ENCODE results near the gene RHO. TPM values are rescaled to one million over a fixed set of nuclear protein-coding genes. Genes with fewer than 3 reads are reported as not detected.

Gene RHO
- total RNA-seq, 1 experiment from 2014 or later, result not detected

DNA sequence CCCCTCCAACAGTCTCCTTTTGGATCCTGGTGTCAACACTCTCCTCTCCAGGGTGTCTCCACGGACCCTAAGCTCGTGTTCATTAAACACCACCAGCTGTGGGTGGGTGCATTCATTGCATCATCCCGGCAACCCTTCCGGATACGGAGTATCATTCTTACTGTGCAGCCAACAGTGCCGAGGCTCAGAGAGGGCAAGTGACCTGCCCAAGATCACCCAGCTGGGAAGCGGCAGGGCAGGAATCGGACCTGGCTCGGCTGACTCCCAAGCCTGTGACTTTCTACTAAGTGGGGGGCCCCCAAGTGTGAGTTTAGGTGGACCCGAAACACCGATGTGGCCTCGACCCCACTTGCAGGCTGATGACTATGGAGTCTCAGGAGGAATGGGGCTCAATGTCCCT lies 34.9 kb downstream of the RHO start:
- peaks cover 5 to 15% of the 10 kb centered on the region in 2 experiments for H3K4me1 Mint-ChIP-seq
- H3K9ac ChIP-seq (ENCODE audit: extremely low read depth, insufficient read length, low read length), result no peak overlapping the region
- H3K79me1 ChIP-seq (ENCODE audit: insufficient read depth, low read depth, low read length, poor library complexity, severe bottlenecking), result no peaks in the 10 kb centered on the region
- H3K4me3 Mint-ChIP-seq, result no peak overlapping the region
- H2BK12ac ChIP-seq (ENCODE audit: insufficient read length, low read depth, low read length), result no peak overlapping the region
- no peak overlapping the region for H3K4me2 ChIP-seq (ENCODE audit: insufficient read depth, insufficient read length, low read length)
- H2AFZ ChIP-seq (ENCODE audit: low read length), result no peak overlapping the region
- no peak overlapping the region for H2BK5ac ChIP-seq (ENCODE audit: insufficient read length, low read length)
- no peak overlapping the region for H3K14ac ChIP-seq (ENCODE audit: insufficient read depth, low read length)
- H3K9me3 Mint-ChIP-seq, result no peaks in the 10 kb centered on the region
- H3K36me3 Mint-ChIP-seq (ENCODE audit: insufficient read depth in 1 of 3, low read depth in 3 of 3), result peaks cover 0 to 10% (median under 1%) of the 10 kb centered on the region in 3 experiments; a peak in 3 of 7 replicates
- no peaks in the 10 kb centered on the region for H3K27me3 Mint-ChIP-seq (ENCODE audit: low read depth)
- no peak overlapping the region for H3K23ac ChIP-seq (ENCODE audit: insufficient read length, low read depth, low read length)
- no peak overlapping the region; a peak in 1 of 7 replicates for H3K27ac Mint-ChIP-seq
- no peaks in the 10 kb centered on the region for H3K9me3 ChIP-seq (ENCODE audit: control insufficient read depth, low read depth, low read length)
- WGBS (ENCODE audit: extremely low coverage, insufficient read length, low lambda C conversion rate), result no CpG with 5 or more reads among the region's 12 CpGs
- H4K91ac ChIP-seq (ENCODE audit: insufficient read length, low read depth, low read length), result no peak overlapping the region
- no peaks in the 10 kb centered on the region for H3K79me2 ChIP-seq (ENCODE audit: insufficient read depth, low read length)
- no peak overlapping the region for H3K4ac ChIP-seq (ENCODE audit: low read depth, low read length)
- no peak overlapping the region for H3K27ac ChIP-seq (ENCODE audit: insufficient read length, low read depth, low read length)
- H3T11ph ChIP-seq (ENCODE audit: low read length), result no peak overlapping the region
- no peak overlapping the region for H4K8ac ChIP-seq (replicated peaks; ENCODE audit: insufficient read length, low read depth, low read length)
- no peak overlapping the region for H2BK120ac ChIP-seq (ENCODE audit: low read depth, low read length, poor library complexity, severe bottlenecking)
- no peaks in the 10 kb centered on the region for H3K23me2 ChIP-seq (ENCODE audit: insufficient read length, low read depth, low read length, poor library complexity, severe bottlenecking)
- no peaks in the 10 kb centered on the region for H4K20me1 ChIP-seq (ENCODE audit: control insufficient read depth, insufficient read depth, insufficient read length)
- H3K27me3 ChIP-seq (ENCODE audit: insufficient read depth, low read length), result no peaks in the 10 kb centered on the region
- H2BK20ac ChIP-seq (ENCODE audit: low read depth, low read length, poor library complexity, severe bottlenecking), result no peak overlapping the region
- no peak overlapping the region for H2BK15ac ChIP-seq (ENCODE audit: low read depth, low read length)
- TF ChIP-seq, protein P1, sequence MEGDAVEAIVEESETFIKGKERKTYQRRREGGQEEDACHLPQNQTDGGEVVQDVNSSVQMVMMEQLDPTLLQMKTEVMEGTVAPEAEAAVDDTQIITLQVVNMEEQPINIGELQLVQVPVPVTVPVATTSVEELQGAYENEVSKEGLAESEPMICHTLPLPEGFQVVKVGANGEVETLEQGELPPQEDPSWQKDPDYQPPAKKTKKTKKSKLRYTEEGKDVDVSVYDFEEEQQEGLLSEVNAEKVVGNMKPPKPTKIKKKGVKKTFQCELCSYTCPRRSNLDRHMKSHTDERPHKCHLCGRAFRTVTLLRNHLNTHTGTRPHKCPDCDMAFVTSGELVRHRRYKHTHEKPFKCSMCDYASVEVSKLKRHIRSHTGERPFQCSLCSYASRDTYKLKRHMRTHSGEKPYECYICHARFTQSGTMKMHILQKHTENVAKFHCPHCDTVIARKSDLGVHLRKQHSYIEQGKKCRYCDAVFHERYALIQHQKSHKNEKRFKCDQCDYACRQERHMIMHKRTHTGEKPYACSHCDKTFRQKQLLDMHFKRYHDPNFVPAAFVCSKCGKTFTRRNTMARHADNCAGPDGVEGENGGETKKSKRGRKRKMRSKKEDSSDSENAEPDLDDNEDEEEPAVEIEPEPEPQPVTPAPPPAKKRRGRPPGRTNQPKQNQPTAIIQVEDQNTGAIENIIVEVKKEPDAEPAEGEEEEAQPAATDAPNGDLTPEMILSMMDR (conservative IDR thresholded peaks at IDR 0.05), result no peak
- no peak for DNase-seq
- no peak overlapping the region for H4K5ac ChIP-seq (ENCODE audit: insufficient read length, low read depth, low read length)
- H3K56ac ChIP-seq (ENCODE audit: insufficient read length, low read depth, low read length), result no peak overlapping the region
- H2AK5ac ChIP-seq (ENCODE audit: insufficient read length, low read length), result no peak overlapping the region
- H3K18ac ChIP-seq (ENCODE audit: insufficient read length, low read depth, low read length), result no peak overlapping the region
- H3K4me1 ChIP-seq (ENCODE audit: insufficient read depth, low read length), result no peaks in the 10 kb centered on the region
